Vagina (tissue), 2 donors: ENCODE results near the gene TEX13D. TPM values are rescaled to one million over a fixed set of nuclear protein-coding genes. Genes with fewer than 3 reads are reported as not detected.

Experiments
- DNase-seq, 2 donors: peaks; one replicate each; pipeline ENCODE4 v3.0.0-alpha.2; 2017; ENCODE audit errors: extremely low spot score in 2 of 2
- H3K27ac ChIP-seq: fragments of 200-600 bp; sonication (generic); one replicate; pipeline ENCODE4 v1.5.1; 2019
- H3K27me3 ChIP-seq: fragments of 200-600 bp; sonication (generic); one replicate; pipeline ENCODE4 v1.5.1; 2019
- H3K36me3 ChIP-seq, 2 donors: fragments of 200-600 bp; sonication (generic); one replicate each; pipeline ENCODE4 v1.5.1; 2017 to 2019
- H3K4me1 ChIP-seq: fragments of 200-600 bp; sonication (generic); one replicate; pipeline ENCODE4 v1.5.1; 2019
- H3K4me3 ChIP-seq, 2 donors: fragments of 200-600 bp; sonication (generic); 1 replicate in 1 of 2; 2 replicates in 1 of 2; pipeline ENCODE4 v1.5.1; 2016 to 2019
- H3K9me3 ChIP-seq: fragments of 200-600 bp; sonication (generic); one replicate; pipeline ENCODE4 v1.5.1; 2019
- CTCF ChIP-seq, 3 experiments: fragments of 450-650 bp in 2 of 3; fragments of 200-600 bp in 1 of 3; sonication (generic) in 1 of 3; IDR thresholded peaks; one replicate each; pipeline ENCODE4 v1.5.1; 2017 to 2019; ENCODE audit warnings: antibody characterized with exemption in 3 of 3, mild to moderate bottlenecking in 2 of 3, moderate library complexity in 2 of 3
- POLR2A ChIP-seq, 2 donors: fragments of 450-650 bp; IDR thresholded peaks; one replicate each; pipeline ENCODE4 v1.6.1; 2017; ENCODE audit warnings: antibody characterized with exemption in 2 of 2, mild to moderate bottlenecking in 2 of 2, moderate library complexity in 2 of 2
- POLR2AphosphoS5 ChIP-seq, 2 donors: sonication (generic); formaldehyde crosslinking; IDR thresholded peaks; one replicate each; pipeline ENCODE4 v1.9.0; 2017; ENCODE audit warnings: antibody characterized with exemption in 2 of 2, mild to moderate bottlenecking in 2 of 2, low read depth in 1 of 2; ENCODE audit not compliant: insufficient read depth in 1 of 2
- intact Hi-C: fragments of 100-400 bp; cut with DNase I; formaldehyde crosslinking; loops from one replicate; pipeline ENCODE4 v1.15.1; 2023
- total RNA-seq: library from RNA; depleted of rRNA; stranded (reverse); fragments of >200 nt; gene quantifications from one replicate; pipeline ENCODE4 v1.2.3, GENCODE V29; 2016

The TEX13D gene
- total RNA-seq, 1 donor from 2014 or later: not detected

- intact Hi-C loops: no loop called here
- no peak for DNase-seq
- Histone ChIP-seq H3K36me3 (no peaks in the 10 kb centered on the region), H3K27me3 (no peaks in the 10 kb centered on the region), H3K9me3 (no peaks in the 10 kb centered on the region), H3K4me3 (no peak overlapping the region), H3K4me1 (no peaks in the 10 kb centered on the region), H3K27ac (no peak overlapping the region)
- TF ChIP-seq POLR2A (IDR thresholded peaks at IDR 0.05): no peak
- TF ChIP-seq POLR2AphosphoS5 (IDR thresholded peaks at IDR 0.05; ENCODE audit: insufficient read depth in 1 of 2, low read depth in 1 of 2): no peak
- no peak for TF ChIP-seq CTCF (IDR thresholded peaks at IDR 0.05)
Measured at GRCh38 chrX:124335598-124335997, 3.1 kb downstream of the TEX13D start.

- no peak for DNase-seq
- no peaks in the 10 kb centered on the region for H3K4me1 ChIP-seq
- no peaks in the 10 kb centered on the region for H3K36me3 ChIP-seq
- TF ChIP-seq POLR2A (IDR thresholded peaks at IDR 0.05) (no peak), CTCF (IDR thresholded peaks at IDR 0.05) (no peak), POLR2AphosphoS5 (IDR thresholded peaks at IDR 0.05; ENCODE audit: insufficient read depth in 1 of 2, low read depth in 1 of 2) (no peak)
- no peak overlapping the region for H3K27ac ChIP-seq
- no peaks in the 10 kb centered on the region for H3K27me3 ChIP-seq
- H3K4me3 ChIP-seq: no peak overlapping the region
- H3K9me3 ChIP-seq: no peaks in the 10 kb centered on the region
- intact Hi-C loops: no loop called here
Measured at GRCh38 chrX:124337916-124338315, 5.5 kb downstream of the TEX13D start.

- no peak for DNase-seq
- TF ChIP-seq POLR2A (IDR thresholded peaks at IDR 0.05): no peak
- TF ChIP-seq POLR2AphosphoS5 (IDR thresholded peaks at IDR 0.05; ENCODE audit: insufficient read depth in 1 of 2, low read depth in 1 of 2): no peak
- TF ChIP-seq CTCF (IDR thresholded peaks at IDR 0.05): no peak
- H3K9me3 ChIP-seq: no peaks in the 10 kb centered on the region
- no peaks in the 10 kb centered on the region for H3K4me1 ChIP-seq
- H3K27ac ChIP-seq: no peak overlapping the region
- no peaks in the 10 kb centered on the region for H3K27me3 ChIP-seq
- no peaks in the 10 kb centered on the region for H3K36me3 ChIP-seq
- intact Hi-C loops: no loop called here
- no peak overlapping the region for H3K4me3 ChIP-seq
Measured at GRCh38 chrX:124338733-124339514, 6.5 kb downstream of the TEX13D start.

GRCh38 chrX:124341396-124342132, 9.1 kb downstream of the TEX13D start:
- intact Hi-C loops: no loop called here
- H3K27ac ChIP-seq: no peak overlapping the region

More at GRCh38 chrX:124341396-124342132, 9.1 kb downstream of the TEX13D start:
- no peak for DNase-seq
- H3K9me3 ChIP-seq: no peaks in the 10 kb centered on the region
- H3K4me1 ChIP-seq: no peaks in the 10 kb centered on the region
- no peaks in the 10 kb centered on the region for H3K36me3 ChIP-seq
- no peak overlapping the region for H3K4me3 ChIP-seq
- TF ChIP-seq POLR2A (IDR thresholded peaks at IDR 0.05) (no peak), CTCF (IDR thresholded peaks at IDR 0.05) (no peak), POLR2AphosphoS5 (IDR thresholded peaks at IDR 0.05; ENCODE audit: insufficient read depth in 1 of 2, low read depth in 1 of 2) (no peak)
- no peaks in the 10 kb centered on the region for H3K27me3 ChIP-seq
